HCT116 (cell line): Measurements from ENCODE around the gene C18orf32. TPM values are rescaled to one million over a fixed set of nuclear protein-coding genes. Genes with fewer than 3 reads are reported as not detected.

Experiments used
- microRNA counts: library from miRNA; unstranded; fragments of <30 nt; microRNA quantifications from one replicate; lab custom pipeline; 2015
- total RNA-seq: library from RNA; stranded (reverse); gene quantifications from one replicate; pipeline ENCODE4 v1.2.1, GENCODE V29; 2021; ENCODE audit not compliant: unreplicated experiment

C18orf32 gene
- total RNA-seq, 1 experiment from 2014 or later = 35.0 TPM

MicroRNAs encoded within 50 kb of the gene (microRNA counts, 767-probe panel; counts per million panel counts)
- microRNA hsa-miR-1539 (lab: Ali Mortazavi, UCI) = not detected

Other genes with a start within 250 kb of the C18orf32 start
- gene DYM, start 26.6 kb downstream of the C18orf32 start, total RNA-seq = 53.1 TPM
- 2,373 TPM for gene RPL17, start 5.2 kb upstream of the C18orf32 start, total RNA-seq
- 2.6 TPM for gene LIPG, start 74.8 kb upstream of the C18orf32 start, total RNA-seq